Inflammatory macrophage treated with lipopolysaccharide for 1 hour (primary cell): ENCODE data around the gene STXBP3.

Source experiments
- DNase-seq, 2 donors: peaks; one replicate each; pipeline ENCODE4 v3.0.0-alpha.2; 2020 to 2022

The STXBP3 gene

DNA sequence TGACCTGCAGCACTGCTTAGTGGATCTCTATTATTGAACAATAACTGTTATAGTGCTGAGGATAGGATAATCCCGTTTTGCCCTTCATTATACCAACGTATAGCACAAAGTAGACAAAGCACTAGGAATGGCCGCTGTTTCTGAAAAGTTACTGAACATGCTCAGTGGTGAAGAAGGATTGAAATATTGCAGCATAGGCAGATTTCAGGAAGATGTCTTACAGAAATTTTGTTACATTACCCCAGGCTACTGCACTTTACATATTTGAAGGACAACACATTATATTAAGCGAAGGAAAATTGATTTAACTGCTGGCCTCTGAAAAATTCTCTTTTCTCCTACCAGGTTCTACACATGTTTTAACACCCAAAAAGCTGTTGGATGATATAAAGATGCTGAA is 62.0 kb downstream of the STXBP3 start:
- no peak for DNase-seq

GRCh38 chr1:108811611-108812010 is 65.1 kb downstream of the STXBP3 start:
- DNase-seq: no peak

- DNase-seq: no peak
These were observed 66.9 kb downstream of the STXBP3 start for GRCh38 chr1:108813326-108813725.

DNA sequence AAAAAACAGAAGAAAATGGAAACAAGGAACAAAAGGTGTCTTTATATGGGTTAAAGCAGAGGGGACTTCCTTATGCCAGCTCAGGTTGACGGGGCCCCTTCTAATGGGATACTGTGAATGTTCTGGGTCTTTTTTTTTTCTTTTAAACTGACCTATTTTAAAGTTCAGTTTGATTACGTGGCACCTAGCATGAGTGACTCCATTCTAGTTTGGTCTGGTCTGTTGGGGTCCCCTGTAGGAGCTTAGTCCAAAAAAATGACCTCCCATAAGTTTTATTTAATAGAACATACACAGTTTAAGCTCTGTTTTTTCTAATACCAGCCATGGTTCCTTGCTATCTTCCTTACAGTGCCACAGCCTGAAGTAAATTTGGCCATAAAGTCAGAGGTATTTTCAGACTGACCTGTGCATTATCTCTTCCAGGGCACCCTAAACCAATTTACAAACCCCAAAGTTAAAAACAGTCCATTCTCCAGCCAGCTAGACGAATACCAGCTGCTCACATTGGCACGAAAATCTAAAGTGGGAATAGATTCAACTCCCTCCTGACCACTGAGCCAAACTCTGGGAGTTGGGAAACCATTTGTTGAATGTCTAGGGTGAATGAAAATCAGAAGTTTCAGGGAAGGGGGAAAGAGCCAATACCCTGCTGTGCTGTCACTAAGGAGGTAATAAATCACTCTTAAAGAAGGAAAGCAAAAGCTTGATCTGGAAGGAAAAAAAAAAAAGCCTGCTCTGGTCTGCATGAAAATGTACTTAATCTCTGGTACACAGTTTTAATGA is 68.1 kb downstream of the STXBP3 start:
- DNase-seq: no peak

- DNase-seq: no peak
These were observed 69.1 kb downstream of the STXBP3 start for GRCh38 chr1:108815566-108815965.

- DNase-seq: peak; percentile 16 to 40
These were observed 69.8 kb downstream of the STXBP3 start for GRCh38 chr1:108816049-108816893.

DNA sequence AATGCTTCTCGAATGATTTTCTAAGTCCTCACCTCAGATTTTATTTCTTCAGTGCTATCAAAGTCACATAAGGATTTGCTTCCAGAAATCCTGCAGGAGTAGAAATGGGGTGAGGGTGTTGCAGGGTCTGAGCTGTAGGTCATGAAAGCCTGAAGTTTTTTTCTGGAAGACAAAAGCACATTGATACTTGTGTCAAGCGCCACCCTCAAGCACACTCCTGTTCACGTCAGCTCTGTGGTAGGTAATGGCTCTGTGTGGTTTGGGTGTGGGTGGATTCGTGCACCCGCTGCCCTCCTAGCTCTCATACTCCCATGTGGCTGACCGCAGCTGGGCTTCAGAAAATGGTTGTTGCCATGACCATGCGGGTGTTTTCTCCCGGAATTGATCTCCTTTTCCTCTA is 70.5 kb downstream of the STXBP3 start:
- DNase-seq: no peak

DNA sequence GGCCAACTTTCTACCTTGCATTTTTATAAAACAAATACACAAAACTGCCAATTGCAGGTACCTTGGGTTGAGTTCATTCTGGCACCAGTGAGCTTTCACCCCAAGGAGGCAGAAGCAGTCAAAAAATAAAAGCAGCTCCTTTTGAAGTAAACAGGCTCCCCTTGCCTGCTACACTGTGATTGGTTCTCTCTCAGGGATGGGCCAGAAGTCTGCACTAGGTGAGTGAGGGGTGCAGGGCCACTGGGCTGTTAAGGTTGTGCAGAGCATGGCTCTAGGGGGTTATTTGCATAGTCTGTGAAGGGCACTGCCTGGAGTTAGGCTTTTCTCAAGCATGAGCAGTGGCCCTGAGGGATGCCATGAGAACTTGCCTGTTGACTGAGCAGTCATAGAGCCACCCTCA is 71.3 kb downstream of the STXBP3 start:
- DNase-seq: no peak

GRCh38 chr1:108819878-108820277 is 73.4 kb downstream of the STXBP3 start:
- no peak for DNase-seq

DNA sequence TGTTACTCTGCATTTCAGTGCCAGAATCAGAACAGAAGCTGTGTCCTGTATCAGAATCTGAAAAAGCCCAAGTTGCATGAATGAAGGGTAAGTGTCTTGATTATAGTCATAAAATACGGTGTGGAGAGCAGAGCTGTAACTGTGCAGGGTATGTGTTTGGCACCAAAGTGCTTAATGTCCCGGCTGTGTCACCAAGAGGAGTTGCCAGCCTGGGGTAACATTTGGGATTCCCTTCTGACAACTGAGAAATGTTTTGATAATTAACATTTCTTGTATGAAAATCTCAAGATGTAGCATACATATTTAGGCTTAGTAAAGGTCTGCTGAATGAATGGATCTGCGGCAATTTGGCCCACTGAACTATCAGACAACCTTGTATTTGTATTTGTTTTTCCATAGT is 77.2 kb downstream of the STXBP3 start:
- no peak for DNase-seq

GRCh38 chr1:108824051-108824450 is 77.6 kb downstream of the STXBP3 start:
- no peak for DNase-seq

DNA sequence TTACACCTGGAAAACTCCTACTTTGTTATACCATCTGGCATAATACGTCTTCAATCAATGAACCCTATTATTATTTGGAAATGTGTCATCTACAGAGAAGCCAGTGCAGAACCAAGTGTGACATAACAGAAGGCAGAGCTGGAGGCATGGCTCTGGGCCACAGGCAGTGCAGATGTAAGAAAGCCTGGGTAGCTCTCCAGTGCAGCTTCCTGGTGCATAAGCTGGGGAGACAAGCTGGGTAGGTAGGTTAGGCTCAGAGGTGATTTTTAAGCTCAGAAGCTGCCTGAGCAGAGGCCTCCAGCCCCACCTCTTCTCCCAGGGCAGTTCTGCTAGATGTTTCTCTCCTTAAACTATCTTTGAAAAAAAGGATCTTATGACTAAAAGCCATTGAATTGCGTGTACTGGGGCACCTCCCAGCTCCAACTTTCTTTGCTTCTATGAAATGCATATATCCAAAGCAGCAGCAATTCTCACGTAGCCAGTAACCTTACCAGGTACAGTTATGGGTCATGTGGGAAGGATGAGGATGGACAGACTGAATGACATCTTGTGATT is 79.7 kb downstream of the STXBP3 start:
- DNase-seq: no peak

DNA sequence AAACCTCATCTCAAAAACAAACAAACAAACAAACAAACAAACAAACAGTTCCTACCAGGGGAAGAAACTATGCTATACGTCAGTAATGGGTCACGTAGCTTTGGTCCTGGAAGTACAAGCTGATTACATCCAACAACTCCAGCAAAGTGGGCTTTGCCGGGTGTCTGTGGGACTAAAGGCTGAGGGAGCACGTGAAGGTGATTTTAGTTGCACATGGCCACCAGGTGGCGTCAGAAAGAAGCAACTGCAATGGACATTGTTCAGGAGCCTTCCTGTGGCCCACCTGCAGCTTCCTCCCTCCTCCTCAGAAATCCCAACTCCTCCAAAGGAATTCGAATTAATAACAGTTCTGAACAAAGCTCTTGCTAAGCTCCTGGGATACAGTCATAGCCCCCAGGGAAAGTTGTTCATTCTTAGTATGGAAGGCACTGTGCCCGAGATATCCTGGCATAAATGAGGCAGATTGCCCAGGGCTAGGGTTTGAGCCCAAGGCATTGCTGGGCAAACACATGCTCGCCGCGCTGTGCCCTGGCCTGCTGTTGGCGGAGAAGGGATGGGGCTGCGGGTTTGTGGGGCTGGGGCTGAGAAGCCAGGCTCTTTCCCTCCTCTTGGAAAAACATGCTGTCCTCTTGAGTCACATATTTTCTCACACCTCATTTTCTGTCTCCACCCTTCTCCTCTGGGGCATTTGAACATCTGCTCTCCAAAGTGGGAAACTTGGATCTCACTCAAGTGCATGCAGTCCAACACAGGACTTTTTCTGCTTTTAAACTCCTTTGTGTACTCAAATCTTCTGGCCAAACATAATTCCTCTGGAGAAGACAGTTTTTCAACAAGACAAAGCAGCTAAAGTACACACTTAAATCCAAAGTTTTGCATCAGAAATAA is 81.8 kb downstream of the STXBP3 start:
- peak; percentile 30 to 62 for DNase-seq

DNA sequence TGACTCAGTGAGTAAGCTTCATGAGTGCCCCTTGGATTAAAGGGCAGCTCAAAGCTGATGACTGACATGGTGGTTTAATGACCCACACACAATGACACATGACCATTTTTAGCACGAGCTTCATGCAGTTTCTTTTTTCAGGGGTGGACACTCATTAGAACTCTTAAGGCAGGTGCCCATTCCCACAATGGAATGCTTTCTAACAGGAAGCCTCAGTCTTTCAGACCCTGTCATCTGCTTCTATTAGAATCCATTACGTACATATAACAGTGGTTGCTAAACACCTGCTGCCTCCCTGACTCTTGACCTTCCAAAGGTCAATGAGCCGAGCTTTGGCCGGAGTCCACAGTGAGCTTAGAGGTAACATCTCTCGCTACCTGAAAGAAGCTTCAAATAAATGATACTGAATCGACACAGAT is 83.0 kb downstream of the STXBP3 start:
- no peak for DNase-seq

DNA sequence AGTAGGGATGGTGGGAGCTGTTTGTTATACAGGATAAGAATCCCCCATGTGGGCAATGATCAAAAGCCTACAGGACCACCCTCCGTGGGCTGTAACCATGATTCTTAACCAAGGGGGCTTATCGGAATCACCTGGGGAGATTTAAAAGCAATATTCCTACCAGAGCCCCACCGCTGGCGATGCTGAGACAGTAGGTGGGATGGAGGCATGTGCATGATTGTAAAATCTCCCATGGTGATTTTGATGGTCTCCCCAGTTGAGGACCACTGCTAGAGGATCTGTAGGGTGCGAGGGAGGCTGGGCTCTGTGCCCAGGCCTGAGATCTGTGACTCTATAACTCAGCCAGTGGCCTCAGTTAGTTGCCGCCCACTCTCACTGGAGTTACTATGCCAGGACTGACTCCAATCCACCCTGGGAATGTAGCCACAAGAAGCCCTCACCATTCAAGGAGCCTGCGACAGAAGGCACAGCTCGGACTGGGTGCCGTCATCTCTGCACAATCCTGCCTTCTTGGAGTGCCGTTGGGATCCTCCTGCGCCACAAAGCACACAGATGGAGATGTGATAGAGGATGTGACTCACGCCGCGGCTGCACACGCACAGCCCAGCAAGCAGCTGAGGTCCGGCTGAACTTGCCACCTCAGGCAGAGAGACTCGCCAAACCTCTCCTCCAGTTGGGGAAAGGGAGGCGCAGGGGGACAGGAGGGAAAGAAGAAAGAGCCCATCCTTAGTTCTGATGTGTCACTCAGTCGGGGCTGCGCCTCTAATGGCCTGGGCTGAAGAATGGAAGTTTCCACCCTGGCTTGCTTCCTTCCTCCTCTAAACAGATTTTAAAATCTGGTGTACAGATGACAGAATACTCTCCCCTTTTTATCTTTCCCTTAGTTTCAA is 83.9 kb downstream of the STXBP3 start:
- no peak for DNase-seq

- no peak for DNase-seq
These were observed 84.8 kb downstream of the STXBP3 start for GRCh38 chr1:108831225-108831624.

GRCh38 chr1:108832929-108833328 is 86.5 kb downstream of the STXBP3 start:
- DNase-seq: no peak

DNA sequence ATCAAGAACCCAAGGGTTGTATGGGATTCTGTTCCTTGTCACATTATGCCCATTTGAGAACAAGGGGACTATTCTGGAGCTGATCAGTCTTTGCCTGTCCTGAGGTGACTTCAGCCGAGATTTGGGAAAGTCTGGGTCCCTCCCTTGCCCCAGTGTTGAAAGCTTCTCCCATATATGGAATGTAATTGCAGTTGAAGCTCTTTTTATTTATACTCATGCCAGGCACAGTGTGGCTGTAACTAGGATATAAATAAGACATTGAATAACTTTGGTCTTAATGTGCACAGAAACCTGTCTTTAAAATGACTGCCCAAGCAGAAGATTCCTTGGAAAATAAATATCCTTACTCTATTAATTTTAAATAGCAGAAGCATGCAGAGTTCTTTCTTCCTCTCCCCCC is 95.2 kb downstream of the STXBP3 start:
- DNase-seq: no peak

- no peak for DNase-seq
These were observed 96.2 kb downstream of the STXBP3 start for GRCh38 chr1:108842525-108843181.

DNA sequence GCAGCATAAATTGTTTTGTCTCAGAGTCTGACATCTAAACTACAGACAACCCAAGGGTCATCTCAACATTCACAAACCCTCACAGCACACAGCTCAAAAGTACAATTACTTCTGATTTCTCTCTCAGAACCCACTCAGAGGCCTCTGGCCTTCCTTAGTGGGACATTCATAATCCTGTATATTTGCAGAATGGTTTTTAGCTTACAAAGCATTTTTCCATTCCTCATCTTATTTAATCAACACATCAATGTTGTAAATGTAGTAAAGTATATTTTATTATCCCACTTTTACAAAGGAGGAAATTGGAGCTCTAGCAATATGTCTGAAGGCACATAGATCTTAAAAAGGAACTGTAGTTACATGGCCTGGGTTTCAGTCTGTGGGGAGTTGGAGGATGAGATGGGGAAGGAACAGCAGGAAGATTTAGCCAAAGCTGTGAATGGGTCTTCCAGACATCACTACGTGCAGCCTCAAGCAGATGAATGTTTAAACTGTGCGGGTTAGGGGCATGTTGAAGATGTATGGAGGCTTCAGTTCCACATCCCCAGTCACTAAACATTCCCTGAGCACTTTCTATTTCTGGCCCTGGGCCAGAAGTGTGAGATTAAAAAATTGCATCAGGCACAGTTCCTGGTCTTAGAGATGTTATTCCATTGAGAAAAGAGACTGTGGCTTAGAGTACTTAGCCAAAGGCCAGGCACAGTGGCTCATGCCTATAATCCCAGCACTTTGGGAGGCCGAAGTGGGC is 97.1 kb downstream of the STXBP3 start:
- no peak for DNase-seq
